ENCODE measurements around the gene SAFB.

Gene SAFB

DNA sequence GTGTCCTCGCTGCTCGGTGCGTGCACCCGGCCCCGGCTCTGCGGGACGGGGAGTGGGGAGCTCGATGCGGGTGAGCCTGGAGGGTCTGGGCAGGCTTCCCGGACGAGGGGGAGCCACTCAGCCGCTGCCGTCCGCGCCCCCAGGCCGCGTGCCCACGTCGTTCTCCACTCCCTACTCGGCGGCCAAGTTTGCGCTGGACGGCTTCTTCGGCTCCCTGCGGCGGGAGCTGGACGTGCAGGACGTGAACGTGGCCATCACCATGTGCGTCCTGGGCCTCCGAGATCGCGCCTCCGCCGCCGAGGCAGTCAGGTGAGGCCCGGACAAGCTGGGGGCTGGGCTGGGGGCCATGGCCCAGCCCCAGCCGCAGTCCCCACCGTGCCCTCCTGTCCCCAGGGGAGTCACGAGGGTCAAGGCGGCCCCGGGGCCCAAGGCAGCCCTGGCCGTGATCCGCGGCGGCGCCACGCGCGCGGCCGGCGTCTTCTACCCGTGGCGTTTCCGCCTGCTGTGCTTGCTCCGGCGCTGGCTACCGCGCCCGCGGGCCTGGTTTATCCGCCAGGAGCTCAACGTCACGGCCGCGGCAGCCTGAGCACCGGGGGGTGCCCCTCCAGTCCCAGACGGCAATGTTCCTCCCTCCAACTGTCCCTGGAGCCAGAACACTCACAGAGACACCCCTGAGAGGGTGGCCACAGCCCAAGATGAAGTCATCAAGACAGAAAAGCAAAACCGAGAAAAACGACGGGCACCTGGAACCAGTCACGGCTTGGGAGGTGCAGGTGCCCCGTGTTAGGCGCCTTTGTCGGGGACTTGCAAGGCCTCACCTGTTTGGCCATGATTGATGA, 64.7 kb downstream of the SAFB start:
- DNase-seq = peak; percentile 30

DNA sequence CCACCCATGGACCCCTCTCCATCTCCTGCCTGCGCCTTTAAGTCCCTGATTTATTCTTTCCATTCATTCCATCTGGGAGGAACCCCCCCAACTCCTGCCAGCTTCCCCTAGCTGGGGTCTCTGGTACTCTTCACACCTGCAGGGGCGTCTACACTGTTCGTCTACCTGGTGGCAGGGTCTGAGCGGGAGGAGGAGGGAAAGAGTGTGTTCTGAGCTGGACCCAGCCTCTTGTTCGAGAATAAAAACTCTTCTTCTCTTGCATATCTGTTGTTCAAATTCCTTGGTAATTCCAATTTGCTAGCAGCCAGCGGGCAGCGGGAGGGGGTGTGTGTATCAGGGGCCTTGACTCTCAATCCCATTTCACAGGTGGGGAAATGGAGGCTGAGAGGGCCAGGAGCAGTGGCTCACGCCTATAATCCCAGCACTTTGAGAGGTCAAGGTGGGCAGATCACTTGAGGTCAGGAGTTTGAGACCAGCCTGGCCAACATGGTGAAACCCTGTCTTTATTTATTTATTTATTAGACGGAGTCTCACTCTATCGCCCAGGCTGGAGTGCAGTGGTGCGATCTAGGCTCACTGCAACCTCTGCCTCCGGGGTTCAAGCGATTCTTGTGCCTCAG, 65.5 kb downstream of the SAFB start:
- DNase-seq = peak; percentile 22

DNA sequence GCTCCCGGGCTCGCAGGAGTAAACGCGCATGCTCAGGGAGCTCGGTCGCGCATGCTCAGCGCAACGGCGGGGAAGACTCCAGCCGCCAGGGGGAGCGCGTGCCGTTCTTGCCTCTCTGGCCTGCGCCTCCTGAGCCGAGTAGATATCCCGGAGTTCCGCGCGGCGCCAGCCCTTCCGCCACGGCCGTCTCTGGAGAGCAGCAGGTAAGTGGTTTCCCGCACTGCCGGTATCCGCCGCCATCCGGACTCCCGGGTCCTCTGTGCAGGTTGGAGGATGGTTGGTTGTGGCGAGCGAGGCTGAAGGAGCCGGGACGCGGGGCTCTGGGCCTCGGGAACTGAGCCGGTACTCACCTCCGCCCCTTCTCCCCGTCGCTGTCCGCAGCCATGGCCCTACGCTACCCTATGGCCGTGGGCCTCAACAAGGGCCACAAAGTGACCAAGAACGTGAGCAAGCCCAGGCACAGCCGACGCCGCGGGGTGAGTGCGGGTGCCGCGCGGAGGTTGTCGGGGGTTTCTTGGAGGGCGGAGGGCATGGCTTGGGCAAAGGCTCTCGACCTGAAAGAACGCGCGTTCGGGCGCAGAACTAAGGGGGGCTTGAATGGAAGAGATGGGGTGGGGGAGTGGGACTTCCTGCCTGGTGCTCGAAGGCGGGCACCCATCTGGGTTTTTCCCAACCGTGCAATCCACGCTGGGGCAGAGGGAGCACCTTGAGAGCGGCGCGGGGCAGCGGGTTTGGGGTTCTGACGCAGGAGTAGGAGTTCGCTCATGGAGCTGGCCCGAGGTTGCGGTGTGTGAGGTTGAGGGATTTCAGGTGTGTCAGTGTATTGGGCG, 67.5 kb downstream of the SAFB start, which contains the start of gene RPL36:
RPL36 (plus strand) TSS at position 171 of the 830 bp plus-strand sequence; CDS start at position 384, 213 bp downstream.
- peak; percentile 99 for DNase-seq

DNA sequence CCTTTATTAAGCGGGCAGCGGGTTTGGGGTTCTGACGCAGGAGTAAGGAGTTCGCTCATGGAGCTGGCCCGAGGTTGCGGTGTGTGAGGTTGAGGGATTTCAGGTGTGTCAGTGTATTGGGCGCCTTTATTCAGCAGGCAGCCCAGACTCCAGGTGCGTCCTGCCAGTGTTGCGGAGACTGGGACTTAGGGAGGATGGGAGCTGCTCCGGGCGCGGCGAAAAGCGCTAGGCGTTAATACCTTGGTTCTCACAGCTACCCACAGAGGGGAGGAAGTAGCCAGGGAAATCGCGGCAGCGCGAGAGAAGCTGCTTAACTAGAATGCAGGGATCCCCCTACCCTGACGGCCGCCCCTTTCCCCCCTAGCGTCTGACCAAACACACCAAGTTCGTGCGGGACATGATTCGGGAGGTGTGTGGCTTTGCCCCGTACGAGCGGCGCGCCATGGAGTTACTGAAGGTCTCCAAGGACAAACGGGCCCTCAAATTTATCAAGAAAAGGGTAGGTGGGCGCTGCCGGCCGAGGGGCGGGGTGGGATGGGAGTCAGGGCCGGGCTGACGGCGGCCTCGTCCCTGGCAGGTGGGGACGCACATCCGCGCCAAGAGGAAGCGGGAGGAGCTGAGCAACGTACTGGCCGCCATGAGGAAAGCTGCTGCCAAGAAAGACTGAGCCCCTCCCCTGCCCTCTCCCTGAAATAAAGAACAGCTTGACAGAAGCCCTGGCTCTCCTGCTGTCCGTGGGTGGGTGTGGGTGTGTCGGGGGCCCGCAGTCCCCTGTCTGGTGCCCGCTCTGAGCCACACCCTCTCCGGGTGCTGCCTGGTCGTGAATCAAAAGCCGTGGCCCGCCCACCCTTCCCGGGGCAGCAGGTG, 68.3 kb downstream of the SAFB start:
- peak; percentile 86 for DNase-seq

DNA sequence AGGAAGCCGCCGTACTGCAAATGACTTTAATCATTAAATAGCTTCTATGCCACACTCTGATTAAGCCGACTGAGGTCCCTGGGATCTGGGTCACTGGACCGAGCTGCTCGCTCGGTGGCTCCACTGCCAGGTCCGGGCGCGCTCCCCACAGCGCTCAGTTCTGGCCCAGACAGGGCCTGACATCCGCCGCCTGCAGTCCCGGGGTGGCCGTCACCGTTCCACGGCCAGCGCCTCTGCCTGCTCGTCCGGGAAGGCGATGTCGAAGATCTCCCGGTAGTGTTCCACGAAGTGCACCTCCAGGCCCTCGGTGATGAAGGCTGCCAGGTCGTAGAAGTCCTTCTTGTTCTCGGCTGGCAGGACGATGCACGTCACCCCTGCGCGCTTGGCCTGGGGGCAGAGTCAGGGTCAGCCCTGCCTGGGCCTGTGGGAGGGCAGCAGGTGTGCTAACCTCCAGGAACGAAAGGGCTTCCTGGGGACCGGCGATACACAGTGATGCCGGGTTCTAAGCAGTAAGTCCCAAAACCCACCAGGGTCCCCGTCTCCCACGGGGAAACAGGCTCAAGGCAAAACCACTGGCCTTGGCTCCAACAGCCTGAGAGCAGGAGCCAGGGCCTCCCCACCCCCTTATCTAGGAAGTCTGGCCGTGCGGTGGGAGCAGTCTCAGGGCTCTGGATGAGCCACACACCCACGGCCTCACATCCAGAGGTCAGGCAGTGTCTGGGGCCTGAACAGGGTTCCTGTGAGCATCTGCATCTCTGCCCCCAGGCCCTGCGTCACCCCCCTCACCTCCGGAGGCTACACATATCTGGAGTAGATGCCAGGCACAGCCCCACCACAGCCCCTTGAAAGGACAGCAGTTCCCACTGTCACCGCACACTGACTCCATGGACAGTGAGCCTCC, 69.2 kb downstream of the SAFB start:
- DNase-seq = peak; percentile 37

DNA sequence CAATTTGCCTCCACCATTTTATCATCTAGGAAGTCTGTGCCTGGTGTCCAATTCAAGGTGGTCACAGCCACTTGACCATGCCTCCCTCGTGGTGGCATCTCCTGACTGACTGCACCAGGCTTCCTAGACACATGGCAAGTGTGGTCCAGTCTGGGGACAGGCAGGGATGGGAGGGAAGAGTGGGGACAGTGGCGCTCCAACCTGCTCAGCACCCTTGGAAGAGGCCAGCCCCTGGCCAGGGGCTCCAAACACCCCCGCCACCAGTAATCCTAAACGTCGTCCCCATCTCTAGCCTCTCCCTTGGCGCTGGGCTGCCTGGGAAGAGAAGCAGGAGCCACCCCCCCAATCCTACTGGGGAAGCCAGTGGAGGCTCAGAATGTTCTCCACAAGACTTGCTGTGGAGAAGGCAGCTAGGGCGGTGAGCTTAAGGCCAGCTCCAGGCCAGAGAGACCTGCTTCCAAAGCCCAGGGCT, 69.9 kb downstream of the SAFB start:
- DNase-seq = no peak

DNA sequence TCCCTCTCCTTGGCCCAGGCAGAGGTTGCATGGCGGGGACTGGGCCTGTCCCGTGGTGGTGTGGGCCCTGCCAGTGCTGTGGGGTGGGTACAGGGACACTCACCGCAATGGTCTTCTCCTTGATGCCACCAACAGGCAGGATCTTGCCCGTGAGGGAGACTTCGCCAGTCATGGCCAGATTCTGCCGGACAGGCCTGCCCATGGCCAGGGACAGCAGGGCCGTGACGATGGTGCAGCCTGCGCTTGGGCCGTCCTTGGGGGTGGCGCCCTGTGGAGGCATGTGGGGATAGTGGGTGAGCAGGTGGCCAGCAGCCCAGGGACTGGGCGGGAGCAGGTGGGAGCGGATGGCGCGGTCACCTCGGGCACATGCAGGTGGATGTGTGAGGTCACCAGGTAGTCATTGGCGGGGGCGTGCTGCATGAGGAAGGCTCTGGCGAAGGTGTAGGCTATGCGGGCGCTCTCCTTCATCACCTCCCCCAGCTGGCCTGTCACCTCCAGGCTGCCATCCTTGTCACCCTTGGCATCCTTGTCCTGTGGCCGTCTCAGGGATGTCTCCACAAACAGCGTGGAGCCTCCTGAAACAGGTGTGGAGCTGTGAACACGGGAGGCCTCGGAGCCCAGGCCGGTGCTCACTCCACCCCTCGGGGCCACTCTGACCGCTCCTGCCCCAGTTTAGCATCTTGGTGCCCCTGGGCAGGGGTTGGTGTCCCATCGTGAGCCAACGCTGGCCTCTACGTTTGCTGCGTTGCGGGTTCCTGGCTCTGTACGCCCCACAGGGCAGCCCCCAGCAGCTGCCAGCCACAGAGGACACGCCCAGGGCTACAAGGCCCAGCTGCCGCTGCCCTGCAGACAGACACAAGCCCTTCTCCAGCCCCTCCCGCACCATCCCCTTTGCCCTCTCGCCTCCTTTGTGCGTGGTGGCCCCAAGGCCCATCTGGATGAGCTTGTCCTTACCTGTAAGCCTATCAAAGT, 70.6 kb downstream of the SAFB start:
- DNase-seq = peak; percentile 66

DNA sequence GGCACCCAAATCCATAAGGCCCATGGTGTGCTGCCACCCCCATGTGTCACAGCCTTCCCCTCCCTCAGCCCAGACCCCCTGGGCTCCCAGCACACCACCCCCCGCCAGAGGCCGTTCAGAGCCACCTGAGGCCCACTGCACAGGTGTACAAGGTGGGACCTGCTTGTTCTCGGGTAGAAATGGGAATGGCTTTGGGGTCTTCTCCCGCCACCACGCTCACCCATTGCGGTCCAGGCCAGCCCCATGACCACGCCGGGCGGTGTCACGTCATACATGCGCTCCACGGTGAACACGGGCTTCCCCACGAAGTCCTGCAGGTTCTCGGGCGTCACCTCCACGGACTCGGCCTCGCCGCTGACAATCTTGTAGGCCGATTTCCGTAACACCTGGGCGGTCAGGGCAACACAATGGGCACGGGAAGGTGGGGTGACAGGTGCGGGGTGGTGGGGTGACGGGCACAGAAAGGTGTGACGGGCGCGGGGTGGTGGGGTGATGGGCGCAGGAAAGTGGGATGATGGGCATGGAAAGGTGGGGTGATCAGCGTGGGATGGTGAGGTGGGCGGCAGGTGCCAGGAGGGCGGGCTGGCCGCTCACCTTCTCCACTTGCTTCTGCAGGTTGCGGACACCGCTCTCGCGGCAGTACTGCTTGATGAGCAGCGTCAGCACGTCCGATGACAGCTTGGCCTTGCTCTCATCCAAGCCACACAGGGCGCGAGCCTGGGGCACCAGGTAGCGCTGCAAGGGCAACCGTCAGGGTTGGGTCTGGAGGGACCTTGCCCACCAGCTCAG, 71.5 kb downstream of the SAFB start:
- DNase-seq = peak; percentile 26

DNA sequence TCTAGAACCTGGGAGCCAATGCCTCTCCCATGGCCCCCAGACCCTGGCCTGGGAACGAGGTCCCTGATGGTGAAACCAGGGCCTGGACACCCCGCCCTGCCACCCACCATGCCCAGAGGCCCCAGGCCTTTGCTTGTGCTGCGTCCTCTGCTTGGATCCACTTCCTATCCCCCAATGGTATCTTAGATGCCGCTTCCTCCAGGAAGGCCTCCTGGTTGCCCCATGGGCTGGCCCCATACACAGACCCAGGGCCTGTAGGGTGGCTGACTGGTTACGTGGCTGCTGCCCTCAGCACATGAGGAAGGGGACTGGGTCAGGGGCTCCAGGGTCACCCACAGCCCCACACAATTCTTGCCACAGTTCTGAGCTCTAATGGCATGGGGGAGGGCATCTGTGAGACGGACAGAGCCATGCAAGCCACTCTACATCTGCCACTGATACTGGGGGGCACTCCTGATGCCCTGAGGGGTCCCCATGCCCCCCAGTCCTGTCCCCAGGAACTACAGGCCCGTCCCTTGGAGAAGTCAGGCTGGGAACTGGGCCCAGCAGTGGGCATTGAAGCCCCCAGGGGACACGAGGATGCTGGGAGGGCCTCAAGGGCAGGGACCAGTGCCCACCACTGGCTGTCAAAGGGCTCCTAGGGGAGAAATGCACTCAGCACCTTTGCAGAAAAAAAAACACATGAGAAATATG, 72.2 kb downstream of the SAFB start:
- peak; percentile 20 for DNase-seq

DNA sequence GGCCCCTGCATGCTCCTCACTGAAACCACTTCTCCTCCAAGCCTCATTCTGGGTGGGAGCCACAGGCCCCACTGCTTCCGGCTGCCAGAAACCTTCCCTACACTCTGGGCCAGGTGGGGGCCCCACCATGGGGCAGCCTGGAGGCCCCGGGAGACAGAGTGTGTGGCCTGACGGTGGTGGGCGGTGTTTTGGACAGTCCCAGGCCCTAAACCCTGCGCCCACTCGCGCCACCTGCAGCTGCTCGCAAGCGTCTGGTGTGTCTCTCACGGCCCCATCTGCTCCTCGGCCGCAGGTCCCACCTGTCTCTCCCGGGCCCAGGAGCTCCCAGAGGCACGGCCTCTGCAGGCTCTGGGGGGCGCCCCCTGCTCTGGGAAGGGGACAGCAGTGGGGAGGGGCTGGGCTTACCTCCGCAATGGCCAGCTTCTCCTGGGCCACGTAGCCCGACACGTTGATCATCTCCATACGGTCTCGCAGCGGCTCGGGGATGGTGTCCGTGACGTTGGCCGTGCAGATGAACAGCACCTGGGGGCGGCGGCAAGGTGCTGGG, 72.8 kb downstream of the SAFB start:
- DNase-seq = peak; percentile 46

DNA sequence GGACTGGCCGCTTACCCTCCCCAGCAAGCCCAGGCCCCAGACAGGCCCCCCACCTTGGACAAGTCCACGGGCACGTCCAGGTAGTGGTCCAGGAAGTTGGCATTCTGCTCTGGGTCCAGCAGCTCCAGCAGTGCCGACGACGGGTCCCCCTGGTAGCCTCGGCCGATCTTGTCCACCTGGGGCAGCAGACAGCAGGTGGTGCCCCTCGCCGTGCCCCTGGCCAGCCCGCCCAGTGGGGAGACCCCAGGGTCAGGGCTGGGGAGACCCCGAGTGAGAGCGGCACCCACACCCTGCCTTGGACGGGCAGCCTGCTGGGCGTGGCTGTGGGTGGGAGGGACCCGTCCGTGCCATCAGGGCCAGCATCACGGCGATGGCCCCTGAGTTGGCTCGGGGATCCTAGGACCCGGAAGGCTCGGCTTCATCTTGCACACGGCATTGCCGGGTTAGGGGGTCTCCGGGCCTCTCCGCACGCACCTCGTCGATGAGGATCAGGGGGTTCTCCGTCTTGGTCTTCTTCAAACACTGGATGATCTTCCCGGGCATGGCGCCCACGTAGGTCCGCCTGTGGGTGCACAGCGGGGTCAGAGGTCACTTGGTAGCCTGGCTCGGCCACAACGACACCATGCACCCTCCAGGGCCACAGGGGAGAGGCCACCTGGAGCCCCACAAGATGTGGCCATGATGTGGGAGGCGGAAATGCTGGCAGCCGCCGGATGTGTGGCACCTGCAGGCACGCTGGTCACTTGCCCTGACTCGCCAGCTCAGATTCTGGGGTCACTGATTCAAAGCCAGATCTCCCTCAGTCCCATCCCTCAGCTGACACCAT, 73.5 kb downstream of the SAFB start:
- peak; percentile 24 for DNase-seq

DNA sequence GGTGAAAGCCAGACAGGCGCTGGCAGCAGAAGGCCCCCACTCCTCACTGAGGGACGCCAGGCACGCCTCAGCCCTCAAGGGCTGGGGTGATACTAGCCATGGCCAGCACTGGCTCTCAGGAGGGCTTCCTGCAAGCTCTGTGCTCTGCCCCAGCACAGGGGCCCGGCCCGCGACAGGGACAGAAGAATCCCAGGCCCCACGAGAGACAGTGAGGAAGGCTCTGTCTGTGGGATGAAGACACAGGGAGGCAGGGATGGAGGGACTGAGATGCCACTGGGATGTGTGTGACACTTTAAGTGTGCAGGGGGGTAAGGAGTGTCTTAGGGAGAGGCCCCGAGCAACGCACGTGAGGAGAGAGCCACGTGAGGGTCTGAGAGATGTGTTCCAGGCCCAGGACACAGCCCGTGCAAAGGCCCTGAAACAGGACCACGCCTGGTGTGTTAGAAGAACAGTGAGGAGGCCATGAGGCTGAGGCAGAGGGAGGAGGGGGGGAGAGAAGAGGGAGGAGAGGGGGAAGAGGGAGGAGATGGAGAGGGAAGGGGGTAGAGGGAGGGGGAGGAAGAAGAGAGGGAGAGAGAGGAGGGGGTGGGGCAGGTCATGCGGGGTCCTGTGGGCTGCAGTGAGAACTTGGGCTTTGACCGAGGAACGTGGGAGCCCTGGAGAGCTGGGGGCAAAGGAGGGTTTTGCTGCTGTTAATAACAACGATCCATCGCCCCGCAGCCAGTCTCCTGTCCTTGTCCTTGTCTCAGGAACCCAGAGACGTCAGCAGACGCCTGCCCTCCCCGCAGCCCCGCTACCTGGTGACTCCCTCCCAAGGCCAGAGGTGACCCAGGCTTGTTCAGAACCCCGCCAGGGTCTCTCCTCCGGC, 74.4 kb downstream of the SAFB start:
- DNase-seq = peak; percentile 26

DNA sequence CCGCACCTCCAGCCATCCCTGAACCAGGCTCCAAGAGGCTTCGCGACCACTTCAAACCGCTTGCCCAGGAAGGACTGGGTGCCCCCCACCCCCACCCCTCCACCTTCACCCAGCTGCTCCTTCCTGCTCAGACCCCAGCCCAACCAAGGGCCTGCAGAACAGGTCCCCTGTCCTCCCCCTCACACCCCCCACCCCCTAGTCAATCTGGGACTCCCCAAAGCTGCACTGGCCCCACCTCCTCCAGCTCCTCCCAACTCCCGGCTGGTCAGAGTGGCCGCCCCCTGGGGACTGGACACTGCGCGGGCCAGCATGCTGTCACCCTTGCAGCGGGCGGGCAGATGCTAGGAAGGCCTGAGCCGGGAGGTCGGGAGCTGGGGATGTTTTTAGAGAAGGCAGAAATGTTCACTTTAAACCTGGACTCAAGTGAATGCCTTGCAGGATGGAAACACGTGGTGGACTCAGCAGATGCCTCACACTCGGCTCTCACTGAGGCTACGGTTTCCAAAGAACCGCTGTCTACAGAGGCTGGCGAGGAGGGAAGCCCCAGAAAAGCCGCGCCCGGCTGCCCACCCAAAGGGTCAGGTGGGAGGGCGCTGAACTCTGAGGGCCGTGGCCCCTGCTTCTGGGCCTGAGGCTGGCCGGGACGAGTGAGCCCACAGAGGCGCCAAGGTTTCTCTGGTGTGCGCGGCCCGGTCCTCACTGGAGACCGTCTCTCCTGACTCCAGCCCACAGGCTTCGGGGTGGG, 75.2 kb downstream of the SAFB start:
- DNase-seq = peak; percentile 27

DNA sequence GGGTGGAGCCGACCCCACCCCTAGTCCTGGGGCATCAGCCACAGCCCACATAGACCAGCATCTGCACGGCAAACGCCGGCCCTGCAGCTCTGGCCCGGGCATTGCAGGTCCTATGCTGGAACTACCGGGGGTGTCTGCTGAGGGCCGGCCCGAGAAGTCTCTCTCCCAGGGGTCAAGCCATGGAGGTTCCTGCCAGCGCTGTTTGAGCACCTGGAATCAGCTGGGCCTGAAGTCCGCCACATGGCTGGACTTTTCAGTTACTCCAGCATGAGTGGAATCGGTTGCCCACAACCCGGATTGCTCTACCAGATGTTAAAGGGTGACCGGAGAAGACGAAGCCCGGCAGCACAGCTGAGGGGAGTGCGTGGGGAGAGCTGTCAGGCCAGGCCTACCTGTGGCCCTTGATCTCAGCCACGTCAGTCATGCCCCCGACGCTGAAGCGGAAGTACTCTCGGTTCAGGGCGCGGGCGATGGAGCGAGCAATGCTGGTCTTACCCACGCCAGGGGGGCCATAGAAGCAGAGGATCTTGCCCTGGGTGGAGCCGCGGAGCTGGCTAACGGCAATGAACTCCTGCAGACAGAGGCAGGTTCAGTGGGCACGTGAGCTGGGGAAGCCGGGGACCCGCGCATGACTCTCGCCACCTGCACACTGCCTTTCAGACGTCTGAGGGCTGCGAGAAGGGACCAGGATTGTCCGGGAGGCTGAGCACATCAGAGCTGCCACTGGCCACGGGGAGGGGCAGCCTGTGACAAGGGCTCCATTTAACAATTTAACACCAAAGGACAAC, 75.9 kb downstream of the SAFB start:
- no peak for DNase-seq
